ENCODE results near the gene SLCO2A1.

- TF ChIP-seq POLR2AphosphoS5 (IDR thresholded peaks at IDR 0.05; ENCODE audit: low read depth) (no peak), CTCF (conservative IDR thresholded peaks at IDR 0.05; ENCODE audit: low read depth in 2 of 2) (no peak), ZNF462 (CRISPR knock-in tag; IDR thresholded peaks at IDR 0.05) (no peak), CREB1 (CRISPR knock-in tag; IDR thresholded peaks at IDR 0.05; ENCODE audit: low read depth) (no peak)
Measured at GRCh38 chr3:133992951-133993620, 36.6 kb downstream of the SLCO2A1 start.

Measured in GM23338 (cell line).